Esophagus squamous epithelium (tissue), 4 donors: ENCODE data around the gene HSPBP1.

ENCODE experiments used
- CTCF ChIP-seq, 6 experiments: fragments of 450-650 bp in 4 of 6; fragments of 200-600 bp in 2 of 6; sonication (generic) in 2 of 6; IDR thresholded peaks; one replicate each; pipeline ENCODE4 v1.5.1; 2016 to 2019; ENCODE audit warnings: antibody characterized with exemption in 6 of 6, mild to moderate bottlenecking in 4 of 6, moderate library complexity in 4 of 6
- POLR2A ChIP-seq, 4 donors: fragments of 450-650 bp; IDR thresholded peaks; one replicate each; pipeline ENCODE4 v1.6.1; 2017; ENCODE audit warnings: antibody characterized with exemption in 4 of 4, mild to moderate bottlenecking in 4 of 4, moderate library complexity in 3 of 4

GRCh38 chr19:55308281-55308680, 28.4 kb upstream of the HSPBP1 start:
- TF ChIP-seq CTCF (IDR thresholded peaks at IDR 0.05) (no peak), POLR2A (IDR thresholded peaks at IDR 0.05) (no peak)
